ENCODE results near the gene EXOC1.

Gene EXOC1

GRCh38 chr4:55951191-55951922, 97.9 kb downstream of the EXOC1 start:
- DNase-seq (ENCODE audit: low read depth): no peak
